Measurements from ENCODE around the gene LEMD3. TPM values are rescaled to one million over a fixed set of nuclear protein-coding genes. Genes with fewer than 3 reads are reported as not detected.

LEMD3 gene
- total and polyA plus RNA-seq, 4 donors, result 29.0 to 53.4 (median 34.5) TPM

GRCh38 chr12:65287426-65287825 lies 118.0 kb downstream of the LEMD3 start:
- no peaks in the 10 kb centered on the region for H3K9me3 ChIP-seq (ENCODE audit: control insufficient read depth, insufficient read depth, low read length)
- no peaks in the 10 kb centered on the region for H3K27me3 ChIP-seq (ENCODE audit: control insufficient read depth, insufficient read depth, low read length)
- 94% methylated on average over 2 of the region's 2 CpGs for WGBS (ENCODE audit: insufficient coverage)
- no peaks in the 10 kb centered on the region for H3K4me1 ChIP-seq (ENCODE audit: control insufficient read depth, insufficient read depth, low read length)
- no peak overlapping the region for H3K4me3 ChIP-seq (ENCODE audit: low read depth, low read length)
- DNase-seq (ENCODE audit: low read depth in 4 of 6, low spot score in 6 of 6), result no peak
- H3K36me3 ChIP-seq (ENCODE audit: control insufficient read depth, insufficient read depth, low read length), result no peaks in the 10 kb centered on the region
- H3K27ac ChIP-seq (ENCODE audit: low read depth, low read length), result no peak overlapping the region

- Histone ChIP-seq H3K36me3 (ENCODE audit: control insufficient read depth, insufficient read depth, low read length) (no peaks in the 10 kb centered on the region), H3K4me3 (ENCODE audit: low read depth, low read length) (no peak overlapping the region), H3K27me3 (ENCODE audit: control insufficient read depth, insufficient read depth, low read length) (no peaks in the 10 kb centered on the region), H3K9me3 (ENCODE audit: control insufficient read depth, insufficient read depth, low read length) (no peaks in the 10 kb centered on the region), H3K4me1 (ENCODE audit: control insufficient read depth, insufficient read depth, low read length) (no peaks in the 10 kb centered on the region), H3K27ac (ENCODE audit: low read depth, low read length) (no peak overlapping the region)
- no peak for DNase-seq (ENCODE audit: low read depth in 4 of 6, low spot score in 6 of 6)
- 100% methylated on average over 2 of the region's 2 CpGs for WGBS (ENCODE audit: insufficient coverage)
These were observed 122.9 kb downstream of the LEMD3 start for GRCh38 chr12:65292241-65292640.

- DNase-seq (ENCODE audit: low read depth in 4 of 6, low spot score in 6 of 6), result no peak
- Histone ChIP-seq H3K4me1 (ENCODE audit: control insufficient read depth, insufficient read depth, low read length) (no peaks in the 10 kb centered on the region), H3K4me3 (ENCODE audit: low read depth, low read length) (no peak overlapping the region), H3K27me3 (ENCODE audit: control insufficient read depth, insufficient read depth, low read length) (no peaks in the 10 kb centered on the region), H3K27ac (ENCODE audit: low read depth, low read length) (no peak overlapping the region), H3K9me3 (ENCODE audit: control insufficient read depth, insufficient read depth, low read length) (no peaks in the 10 kb centered on the region), H3K36me3 (ENCODE audit: control insufficient read depth, insufficient read depth, low read length) (no peaks in the 10 kb centered on the region)
- WGBS (ENCODE audit: insufficient coverage), result 89% methylated on average over 1 of the region's 1 CpG
These were observed 124.4 kb downstream of the LEMD3 start for GRCh38 chr12:65293735-65294134.

GRCh38 chr12:65294641-65295262 lies 125.4 kb downstream of the LEMD3 start:
- Histone ChIP-seq H3K4me3 (ENCODE audit: low read depth, low read length) (no peak overlapping the region), H3K36me3 (ENCODE audit: control insufficient read depth, insufficient read depth, low read length) (no peaks in the 10 kb centered on the region), H3K9me3 (ENCODE audit: control insufficient read depth, insufficient read depth, low read length) (no peaks in the 10 kb centered on the region), H3K27me3 (ENCODE audit: control insufficient read depth, insufficient read depth, low read length) (no peaks in the 10 kb centered on the region), H3K27ac (ENCODE audit: low read depth, low read length) (no peak overlapping the region), H3K4me1 (ENCODE audit: control insufficient read depth, insufficient read depth, low read length) (no peaks in the 10 kb centered on the region)
- DNase-seq (ENCODE audit: low read depth in 4 of 6, low spot score in 6 of 6), result no peak
- WGBS (ENCODE audit: insufficient coverage), result 100% methylated on average over 2 of the region's 4 CpGs

- H3K27ac ChIP-seq (ENCODE audit: low read depth, low read length), result no peak overlapping the region
- no peaks in the 10 kb centered on the region for H3K9me3 ChIP-seq (ENCODE audit: control insufficient read depth, insufficient read depth, low read length)
- no CpG with 5 or more reads among the region's 1 CpG for WGBS (ENCODE audit: insufficient coverage)
- no peak overlapping the region for H3K4me3 ChIP-seq (ENCODE audit: low read depth, low read length)
- H3K27me3 ChIP-seq (ENCODE audit: control insufficient read depth, insufficient read depth, low read length), result no peaks in the 10 kb centered on the region
- DNase-seq (ENCODE audit: low read depth in 4 of 6, low spot score in 6 of 6), result no peak
- H3K4me1 ChIP-seq (ENCODE audit: control insufficient read depth, insufficient read depth, low read length), result no peaks in the 10 kb centered on the region
- no peaks in the 10 kb centered on the region for H3K36me3 ChIP-seq (ENCODE audit: control insufficient read depth, insufficient read depth, low read length)
These were observed 127.3 kb downstream of the LEMD3 start for GRCh38 chr12:65296508-65297265.

Other genes with a start within 250 kb of the LEMD3 start
- 10 to 100 TPM in 1 of 2 donors, 1 to 10 TPM in 1; 7.0 to 23.9 TPM for gene WIF1, start 48.3 kb upstream of the LEMD3 start, total RNA-seq
- gene WIF1, start 48.3 kb upstream of the LEMD3 start, polyA plus RNA-seq (ENCODE audit: insufficient read length in 2 of 2), result 1 to 10 TPM; 3.5 to 4.8 TPM
- gene MSRB3, start 109.1 kb downstream of the LEMD3 start, total RNA-seq, result 10 to 100 TPM; 20.6 to 24.0 TPM
- 1 to 10 TPM; 9.9 to 10.0 TPM for gene MSRB3, start 109.1 kb downstream of the LEMD3 start, polyA plus RNA-seq (ENCODE audit: insufficient read length in 2 of 2)